Activated naive CD4-positive, alpha-beta T cell treated with anti-CD3 and anti-CD28 coated beads for 36 hours (primary cell): ENCODE measurements around the gene GPR146. TPM values are rescaled to one million over a fixed set of nuclear protein-coding genes. Genes with fewer than 3 reads are reported as not detected.

Source experiments
- CTCF ChIA-PET: fragments of 350-600 bp; sonication (Branson Sonifier 250); formaldehyde crosslinking; loops from one replicate; lab custom pipeline; 2021; ENCODE audit warnings: antibody characterized with exemption; lab: Charles Lee
- DNase-seq: peaks from one replicate; pipeline ENCODE4 v3.0.0-alpha.2; 2020
- H3K27ac Mint-ChIP-seq: one replicate; pipeline ENCODE4 v1.8.0; 2021; ENCODE audit warnings: mild to moderate bottlenecking, mixed read lengths
- H3K27me3 Mint-ChIP-seq: one replicate; pipeline ENCODE4 v1.8.0; 2021; ENCODE audit warnings: low read depth, mixed read lengths
- H3K36me3 Mint-ChIP-seq: one replicate; pipeline ENCODE4 v1.8.0; 2021; ENCODE audit warnings: low read depth, mixed read lengths
- H3K4me1 Mint-ChIP-seq: one replicate; pipeline ENCODE4 v1.8.0; 2021; ENCODE audit warnings: low read depth, mixed read lengths
- H3K4me3 Mint-ChIP-seq: one replicate; pipeline ENCODE4 v1.8.0; 2021; ENCODE audit warnings: mild to moderate bottlenecking, moderate library complexity, mixed read lengths
- H3K9me3 Mint-ChIP-seq: one replicate; pipeline ENCODE4 v1.8.0; 2021; ENCODE audit warnings: mixed read lengths
- intact Hi-C: fragments of 100-400 bp; cut with micrococcal nuclease; formaldehyde crosslinking; loops from one replicate; pipeline ENCODE4 v1.15.1; 2023
- total RNA-seq, 2 experiments: library from RNA; stranded (reverse); gene quantifications; one replicate each; pipeline ENCODE4 v1.2.3, GENCODE V29; 2021

Gene GPR146
- total RNA-seq, 2 experiments from 2014 or later = 0.57 to 0.62 TPM

DNA sequence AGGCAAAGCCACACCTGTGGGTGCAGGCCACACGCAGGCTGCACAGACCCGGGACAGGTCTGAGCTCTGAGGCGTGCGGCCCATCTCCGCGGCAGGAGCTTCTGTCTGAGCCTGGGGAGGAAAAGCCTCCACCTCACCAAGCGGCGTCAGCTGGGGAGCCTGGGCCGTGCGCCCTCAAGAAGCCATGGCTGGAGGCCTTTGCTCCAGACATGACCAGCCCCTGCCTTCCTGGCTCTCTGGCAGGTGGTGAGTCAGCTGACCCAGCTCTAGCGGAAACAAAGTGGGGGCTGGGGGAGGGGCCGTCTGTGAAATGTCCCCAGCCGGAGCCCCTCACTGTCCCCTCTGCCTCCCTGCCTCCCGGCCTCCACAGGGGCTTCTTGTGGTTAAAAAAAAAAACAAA, 56.0 kb downstream of the GPR146 start:
- Mint-ChIP-seq H3K27ac (no peak overlapping the region), H3K4me3 (no peak overlapping the region), H3K9me3 (no peaks in the 10 kb centered on the region), H3K27me3 (no peaks in the 10 kb centered on the region), H3K4me1 (peaks cover 19% of the 10 kb centered on the region), H3K36me3 (peaks cover 6% of the 10 kb centered on the region)
- no peak for DNase-seq
- CTCF ChIA-PET = no interaction called here
- intact Hi-C loops = no loop called here

DNA sequence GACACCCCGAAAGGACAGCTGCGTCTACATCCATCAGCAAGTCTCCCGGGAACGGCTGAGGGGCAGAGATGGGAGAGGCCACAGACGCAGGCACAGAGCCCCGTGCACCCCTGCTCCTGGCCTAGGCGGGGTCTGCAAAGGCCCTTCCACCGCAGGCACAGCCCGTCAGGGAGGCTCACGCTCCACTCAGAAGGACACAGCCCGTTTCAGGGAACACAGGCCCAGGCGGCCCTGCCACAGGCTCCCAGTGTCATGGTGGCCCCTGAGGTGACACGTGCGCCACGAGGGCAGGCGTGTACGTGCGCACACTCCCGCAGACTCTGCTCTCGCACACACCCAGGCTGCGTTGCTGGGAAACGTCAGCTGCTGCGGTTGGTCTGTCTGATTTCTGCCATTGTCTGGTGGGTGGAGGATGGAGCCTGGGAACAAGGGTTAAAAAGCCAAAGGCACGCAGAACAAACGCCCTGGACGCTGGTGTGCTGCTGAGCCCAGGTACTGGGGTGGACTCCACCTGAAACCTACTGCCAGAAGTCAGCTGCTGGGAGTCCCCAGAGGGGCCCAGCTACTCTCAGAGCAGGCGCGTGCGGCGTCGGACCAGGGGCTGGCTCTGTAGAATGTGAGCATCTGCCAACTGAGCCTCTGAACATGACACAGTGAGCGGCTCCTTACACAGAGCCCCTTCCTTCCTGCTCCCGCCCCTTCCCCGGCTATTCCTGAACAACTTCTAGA, 56.7 kb downstream of the GPR146 start:
- intact Hi-C loops = no loop called here
- Mint-ChIP-seq H3K27me3 (no peaks in the 10 kb centered on the region), H3K27ac (no peak overlapping the region), H3K9me3 (no peaks in the 10 kb centered on the region), H3K4me1 (peaks cover 22% of the 10 kb centered on the region), H3K4me3 (no peak overlapping the region), H3K36me3 (peaks cover 6% of the 10 kb centered on the region)
- CTCF ChIA-PET = interaction anchor here (0.5 kb wide), 1 partner anchor 76 kb away, joined by 3 read pairs; no protein-coding TSS in a partner anchor
- no peak for DNase-seq

DNA sequence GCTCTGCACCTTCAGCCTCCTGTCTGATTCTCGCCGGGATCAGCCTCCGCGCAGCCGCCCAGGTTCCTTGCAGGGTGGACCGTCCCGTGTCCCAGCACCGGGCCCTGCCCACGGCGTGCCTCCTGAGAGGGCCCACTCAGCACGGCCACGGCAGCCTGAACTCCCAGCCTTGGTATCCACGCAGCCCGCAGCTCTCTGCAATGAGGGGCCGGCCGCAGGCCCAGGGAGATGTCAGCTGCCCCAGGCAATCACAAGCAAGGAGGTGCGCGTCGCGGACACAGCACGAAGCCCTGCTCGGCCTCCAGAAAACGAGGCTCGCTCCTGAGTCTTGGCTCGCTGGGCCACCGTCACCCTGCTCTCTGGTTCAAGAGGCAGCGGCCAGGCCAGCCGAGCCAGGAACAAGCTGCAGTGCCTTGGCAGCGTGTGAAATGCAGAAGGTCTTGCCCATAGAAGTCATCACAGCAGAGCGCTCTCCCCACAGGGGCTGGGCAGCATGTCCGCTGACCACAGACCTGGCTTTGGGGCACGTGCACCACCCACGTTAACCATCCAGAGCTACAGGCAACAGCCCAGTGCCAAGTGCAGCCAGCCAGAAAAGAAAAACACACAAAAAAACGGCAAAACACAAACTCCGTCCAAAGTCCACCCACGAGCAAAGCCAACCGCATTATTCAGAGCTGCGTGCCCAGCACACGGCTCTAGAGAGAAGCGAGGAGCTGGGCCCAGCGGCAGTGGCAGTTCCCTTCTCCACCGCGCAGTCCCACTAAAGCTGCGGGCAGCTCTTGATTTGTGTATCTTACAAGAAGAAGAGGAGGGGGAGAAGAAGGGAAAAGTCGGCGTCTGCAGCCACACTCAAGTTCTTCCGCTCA, 57.5 kb downstream of the GPR146 start:
- Mint-ChIP-seq H3K9me3 (no peaks in the 10 kb centered on the region), H3K4me3 (no peak overlapping the region), H3K27ac (no peak overlapping the region), H3K4me1 (peaks cover 22% of the 10 kb centered on the region), H3K36me3 (peaks cover 6% of the 10 kb centered on the region), H3K27me3 (no peaks in the 10 kb centered on the region)
- CTCF ChIA-PET = interaction anchor here (0.5 to 0.9 kb wide), 2 partner anchors 75 to 109 kb away, joined by 3 read pairs; no protein-coding TSS in a partner anchor
- no peak for DNase-seq
- intact Hi-C loops = no loop called here

DNA sequence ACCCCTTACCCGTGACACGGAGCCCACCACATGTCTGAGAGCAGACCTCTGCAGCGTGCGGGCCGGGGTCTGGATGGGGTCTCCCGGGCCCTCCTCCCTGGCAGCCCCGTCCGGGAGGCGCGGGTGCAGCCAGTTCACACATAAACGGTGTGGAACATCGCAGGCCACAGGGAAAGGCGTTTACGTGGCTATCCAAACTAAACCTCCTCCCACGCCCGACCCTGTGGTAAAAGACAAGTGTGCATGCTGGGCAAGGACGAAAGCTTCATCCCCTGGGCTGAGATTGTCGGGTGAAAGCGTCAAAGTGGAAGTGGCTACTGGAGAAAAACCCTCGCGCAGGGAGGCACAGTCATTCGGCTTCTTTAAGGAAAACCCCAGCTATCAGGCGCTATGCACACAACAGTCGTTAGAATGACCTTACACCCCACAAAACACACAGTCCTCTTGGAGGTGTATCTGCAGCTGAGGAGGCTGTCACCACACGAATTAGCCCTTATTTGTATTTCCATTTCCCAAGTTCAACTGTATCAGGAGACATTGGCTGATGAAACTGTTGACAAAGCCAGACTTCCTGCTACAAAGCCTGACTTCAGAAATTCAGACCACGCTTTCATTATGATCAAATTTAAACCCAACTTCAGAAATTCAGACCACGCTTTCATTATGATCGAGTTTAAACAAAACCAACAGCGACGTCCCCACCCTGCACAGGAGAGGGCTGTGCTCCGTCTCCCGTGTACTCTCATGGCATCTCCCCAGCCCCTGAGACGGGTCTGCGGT, 58.9 kb downstream of the GPR146 start:
- DNase-seq = peak; percentile 11
- Mint-ChIP-seq H3K4me3 (no peak overlapping the region), H3K27me3 (no peaks in the 10 kb centered on the region), H3K27ac (no peak overlapping the region), H3K36me3 (peaks cover 1% of the 10 kb centered on the region), H3K4me1 (peaks cover 22% of the 10 kb centered on the region), H3K9me3 (no peaks in the 10 kb centered on the region)
- CTCF ChIA-PET = no interaction called here
- intact Hi-C loops = no loop called here

DNA sequence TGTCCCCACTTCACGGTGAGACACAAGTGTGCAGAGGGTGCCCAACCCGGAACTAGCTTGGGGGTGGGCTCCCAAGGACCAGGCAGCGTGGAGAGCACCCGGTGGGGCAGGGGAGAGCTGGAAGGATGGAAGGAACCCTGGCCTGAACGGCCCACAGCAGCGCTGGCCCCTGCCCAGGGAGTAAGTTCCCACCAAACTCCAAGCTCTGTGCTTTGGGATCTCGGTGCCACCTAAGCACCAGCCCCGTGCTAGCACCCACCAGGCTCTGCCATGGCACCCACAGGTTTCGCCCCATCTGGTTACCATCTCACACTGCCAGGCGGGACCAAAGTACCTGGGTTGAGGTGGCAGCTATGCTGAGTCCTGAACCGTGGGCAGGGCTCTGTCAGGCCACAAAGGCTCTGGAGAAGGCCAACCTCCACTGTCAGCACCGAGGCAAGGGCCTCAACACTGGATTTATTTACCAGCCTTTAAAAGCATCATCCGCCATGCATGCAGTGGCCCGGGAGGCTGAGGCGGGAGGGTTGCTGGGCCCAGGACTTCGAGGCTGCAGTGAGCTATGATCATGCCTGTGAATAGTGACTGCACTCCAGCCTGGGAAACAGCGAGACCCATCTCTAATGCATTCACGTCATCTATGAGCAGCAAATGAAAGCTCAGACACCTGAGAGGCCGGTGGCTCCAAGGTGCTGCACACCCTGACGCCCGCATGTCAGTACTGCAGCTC, 59.6 kb downstream of the GPR146 start:
- intact Hi-C loops = no loop called here
- no peaks in the 10 kb centered on the region for H3K27me3 Mint-ChIP-seq
- CTCF ChIA-PET = interaction anchor here (1.2 kb wide), 1 partner anchor 17 kb away, joined by 3 read pairs; no protein-coding TSS in a partner anchor
- no peaks in the 10 kb centered on the region for H3K36me3 Mint-ChIP-seq
- no peaks in the 10 kb centered on the region for H3K9me3 Mint-ChIP-seq
- no peak overlapping the region for H3K4me3 Mint-ChIP-seq
- H3K27ac Mint-ChIP-seq = no peak overlapping the region
- DNase-seq = no peak
- H3K4me1 Mint-ChIP-seq = peaks cover 22% of the 10 kb centered on the region

DNA sequence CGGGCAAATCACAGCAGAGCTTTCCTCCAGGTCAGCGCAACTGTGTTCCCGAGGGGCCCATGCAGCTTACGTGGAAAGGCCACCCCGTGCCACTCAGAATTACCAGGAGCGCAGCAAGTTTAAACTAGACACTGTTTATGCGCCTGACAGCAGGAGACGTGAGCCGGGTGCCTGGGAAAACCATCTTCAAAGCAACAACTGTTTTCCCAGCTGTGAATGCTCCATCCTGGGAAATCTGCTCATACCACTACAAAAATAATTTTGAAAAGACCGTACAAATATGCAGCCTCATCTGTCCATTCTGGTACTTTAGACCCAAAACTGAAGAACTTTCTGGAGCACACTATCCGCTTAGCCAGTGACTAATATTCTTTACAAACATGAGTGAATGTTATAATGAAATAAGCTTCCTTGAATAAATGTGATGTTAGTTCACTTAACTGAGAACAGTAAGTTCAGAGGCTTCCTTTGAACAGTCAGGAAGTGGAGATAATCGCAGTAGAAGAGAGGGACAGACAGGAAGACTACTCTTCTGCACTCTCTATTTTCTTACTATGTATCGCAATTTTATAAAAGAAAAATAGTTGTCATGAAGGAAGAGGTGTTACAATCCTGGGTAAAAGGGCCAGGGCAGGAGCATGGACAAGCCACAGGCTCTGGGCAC, 60.3 kb downstream of the GPR146 start:
- H3K27me3 Mint-ChIP-seq = no peaks in the 10 kb centered on the region
- no peak overlapping the region for H3K4me3 Mint-ChIP-seq
- CTCF ChIA-PET = interaction anchor here (1.2 kb wide), 1 partner anchor 18 kb away, joined by 3 read pairs; no protein-coding TSS in a partner anchor
- H3K27ac Mint-ChIP-seq = no peak overlapping the region
- DNase-seq = no peak
- peaks cover 22% of the 10 kb centered on the region for H3K4me1 Mint-ChIP-seq
- no peaks in the 10 kb centered on the region for H3K36me3 Mint-ChIP-seq
- intact Hi-C loops = no loop called here
- no peaks in the 10 kb centered on the region for H3K9me3 Mint-ChIP-seq

DNA sequence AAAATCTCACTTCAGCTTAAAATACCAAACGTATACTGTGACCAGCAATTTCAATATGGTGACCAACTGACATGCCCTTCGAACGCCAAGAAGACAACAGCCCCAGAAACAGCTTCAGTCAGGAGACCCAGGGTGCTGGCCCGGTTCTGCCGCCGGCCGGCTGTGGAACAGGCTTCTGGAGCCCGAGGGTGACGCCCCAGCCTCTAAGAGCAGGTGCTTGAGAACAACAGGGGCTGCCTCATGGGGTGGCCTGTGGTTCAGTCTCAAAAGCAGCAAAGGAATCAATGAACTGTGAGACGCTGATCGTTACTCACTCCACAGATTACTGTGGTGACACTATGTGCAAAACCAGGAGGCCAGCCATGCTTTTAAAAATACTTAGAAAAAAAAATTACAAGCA, 60.8 kb downstream of the GPR146 start:
- DNase-seq = no peak
- Mint-ChIP-seq H3K27ac (no peak overlapping the region), H3K4me3 (no peak overlapping the region), H3K9me3 (no peaks in the 10 kb centered on the region), H3K36me3 (no peaks in the 10 kb centered on the region), H3K4me1 (peaks cover 22% of the 10 kb centered on the region), H3K27me3 (no peaks in the 10 kb centered on the region)
- CTCF ChIA-PET = interaction anchor here (0.7 to 1.2 kb wide), 3 partner anchors 19 to 775 kb away, joined by 3 read pairs; no protein-coding TSS in a partner anchor
- intact Hi-C loops = no loop called here

DNA sequence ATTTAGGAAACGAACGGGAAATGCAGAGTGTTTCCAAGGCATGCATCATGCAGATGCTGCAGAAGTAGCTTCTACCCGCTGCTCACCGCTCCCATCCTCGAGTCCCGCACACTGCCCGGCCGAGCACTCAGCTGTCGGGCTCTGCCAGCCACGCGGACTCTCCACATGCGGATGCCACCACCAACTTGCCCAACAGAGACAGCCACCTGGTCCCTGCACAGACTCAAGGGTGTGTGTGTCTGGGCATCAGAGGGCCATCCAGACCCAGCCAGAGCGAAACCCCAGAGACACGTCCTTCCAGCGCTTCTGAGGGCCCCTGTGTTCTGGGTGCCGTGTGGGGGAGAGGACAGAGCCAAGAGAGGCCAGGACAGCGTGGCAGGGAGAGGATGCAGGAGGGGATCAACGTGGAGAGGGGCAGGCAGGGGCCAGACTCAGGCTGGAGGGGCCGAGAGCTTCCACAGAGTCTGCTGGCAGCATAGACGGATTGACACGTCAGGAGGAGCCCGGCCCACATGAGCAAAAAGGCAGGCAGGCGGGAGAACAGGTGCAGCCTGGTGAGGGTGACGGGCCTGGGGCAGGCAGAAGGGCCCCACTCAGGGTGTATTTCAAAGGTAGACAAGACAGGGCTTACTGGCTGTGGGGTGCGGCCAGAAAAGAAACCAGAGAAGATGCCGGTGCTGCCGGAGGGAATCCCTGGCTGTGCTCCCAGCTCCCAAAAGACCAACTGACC, 61.9 kb downstream of the GPR146 start:
- intact Hi-C loops = no loop called here
- H3K36me3 Mint-ChIP-seq = no peaks in the 10 kb centered on the region
- peaks cover 22% of the 10 kb centered on the region for H3K4me1 Mint-ChIP-seq
- H3K27me3 Mint-ChIP-seq = no peaks in the 10 kb centered on the region
- DNase-seq = no peak
- H3K9me3 Mint-ChIP-seq = no peaks in the 10 kb centered on the region
- H3K4me3 Mint-ChIP-seq = no peak overlapping the region
- CTCF ChIA-PET = interaction anchor here (0.7 to 1.0 kb wide), 2 partner anchors 20 to 774 kb away, joined by 3 read pairs; no protein-coding TSS in a partner anchor
- no peak overlapping the region for H3K27ac Mint-ChIP-seq

DNA sequence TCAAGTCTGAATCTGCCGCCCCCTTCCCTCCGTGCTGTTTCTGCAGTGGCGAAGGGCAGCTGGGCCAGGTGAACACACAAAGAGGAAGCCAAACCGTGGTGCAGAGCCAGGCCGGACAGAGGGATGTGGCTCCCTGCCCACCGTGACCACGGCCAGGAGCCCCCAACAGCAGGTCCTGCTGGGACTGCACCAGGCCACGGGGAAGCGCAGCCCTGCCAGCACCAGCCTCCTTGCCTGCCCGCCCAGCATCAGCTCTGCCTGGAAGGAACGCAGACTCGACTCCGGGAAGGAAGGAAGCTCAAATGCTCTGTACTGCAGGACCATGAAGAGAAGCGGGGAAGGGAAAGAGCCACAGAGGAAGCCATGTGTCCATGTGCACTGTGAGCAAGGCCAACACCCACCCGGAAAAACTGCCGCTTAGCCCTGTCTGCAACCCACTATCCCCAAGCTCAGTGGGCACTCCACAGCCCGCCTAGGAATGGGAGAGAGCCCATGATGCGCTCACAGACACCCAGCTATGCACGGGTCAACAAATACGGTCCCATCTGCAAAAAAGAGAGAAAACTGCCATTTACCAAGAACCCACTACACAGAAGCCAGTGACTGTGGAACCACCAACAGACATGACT, 62.6 kb downstream of the GPR146 start:
- no peak overlapping the region for H3K27ac Mint-ChIP-seq

DNA sequence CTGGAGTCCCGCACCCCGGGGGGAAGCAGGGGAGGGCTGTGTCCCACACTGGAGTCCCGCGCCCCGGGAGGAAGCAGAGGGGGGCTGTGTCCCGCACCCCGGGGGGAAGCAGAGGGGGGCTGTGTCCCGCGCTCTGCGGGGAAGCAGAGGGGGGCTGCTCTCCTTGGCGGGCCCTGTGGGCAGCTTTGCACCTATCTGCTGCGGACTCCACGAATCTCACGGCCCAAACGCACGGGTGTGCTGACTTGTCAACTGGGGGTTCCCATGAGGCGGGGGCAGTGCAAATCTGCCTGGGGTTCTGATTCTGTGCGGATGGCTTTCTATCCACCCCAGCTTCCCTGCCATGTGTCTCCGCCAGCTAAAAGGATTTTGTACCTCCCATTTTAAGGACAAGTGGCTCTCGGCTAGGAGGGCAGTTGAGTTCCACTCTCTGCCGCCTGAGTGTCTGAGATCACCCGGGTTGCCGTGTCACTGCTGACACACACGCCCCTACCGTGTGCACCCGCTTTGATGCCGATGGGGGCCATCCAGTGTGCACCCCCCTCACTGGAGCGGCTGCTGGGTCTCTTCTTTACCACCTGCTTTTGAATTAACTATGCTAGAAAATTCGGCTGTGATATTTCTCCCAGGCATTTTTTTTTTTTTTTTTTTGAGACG, 64.0 kb downstream of the GPR146 start:
- no peaks in the 10 kb centered on the region for H3K27me3 Mint-ChIP-seq
- CTCF ChIA-PET = no interaction called here
- no peak overlapping the region for H3K27ac Mint-ChIP-seq
- intact Hi-C loops = no loop called here
- H3K4me1 Mint-ChIP-seq = peaks cover 18% of the 10 kb centered on the region
- no peak for DNase-seq
- no peak overlapping the region for H3K4me3 Mint-ChIP-seq
- H3K36me3 Mint-ChIP-seq = no peaks in the 10 kb centered on the region
- no peaks in the 10 kb centered on the region for H3K9me3 Mint-ChIP-seq

More for the DNA sequence above, 62.6 kb downstream of the GPR146 start:
- CTCF ChIA-PET = no interaction called here
- H3K4me3 Mint-ChIP-seq = no peak overlapping the region
- H3K27me3 Mint-ChIP-seq = no peaks in the 10 kb centered on the region
- DNase-seq = no peak
- H3K36me3 Mint-ChIP-seq = no peaks in the 10 kb centered on the region
- intact Hi-C loops = no loop called here
- H3K9me3 Mint-ChIP-seq = no peaks in the 10 kb centered on the region
- H3K4me1 Mint-ChIP-seq = peaks cover 22% of the 10 kb centered on the region
